Measurements from ENCODE around the gene FUT8. TPM values are rescaled to one million over a fixed set of nuclear protein-coding genes. Genes with fewer than 3 reads are reported as not detected.
"Not testable (repeated sequence)": the region's sequence is repeated elsewhere in the genome, so short reads cannot be mapped to it uniquely, and the experiment has no call there.

Gene FUT8
- total RNA-seq, 2 donors from 2014 or later, result 13.4 to 14.8 TPM

- intact Hi-C loops (cut with DNase I), result no loop called here
- DNase-seq, result no peak
- no peak for ATAC-seq
Observed at GRCh38 chr14:65434216-65434850, 21.8 kb downstream of the FUT8 start.

- intact Hi-C loops (cut with DNase I), result no loop called here
- ATAC-seq (no peak), DNase-seq (no peak)
Observed at GRCh38 chr14:65438266-65438933, 25.9 kb downstream of the FUT8 start.

DNA sequence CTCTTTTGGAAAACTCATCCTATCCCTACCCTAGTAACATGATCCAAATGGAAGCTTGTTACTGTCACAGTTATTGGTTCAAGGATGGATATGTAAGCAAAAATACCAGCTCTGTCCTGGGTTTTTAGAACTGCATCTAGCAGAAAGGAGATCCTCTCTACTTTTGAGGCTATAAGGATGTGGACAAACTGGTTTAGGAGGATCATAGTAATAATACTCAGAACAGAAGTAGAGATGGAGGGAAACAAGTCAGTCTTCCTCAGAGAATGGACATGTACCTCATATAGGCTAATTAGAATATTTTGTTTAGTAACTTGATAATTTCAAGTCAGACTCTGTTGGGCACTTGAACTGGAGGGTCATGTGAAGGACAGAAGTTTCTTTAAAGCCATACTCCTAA, 26.6 kb downstream of the FUT8 start:
- intact Hi-C loops (cut with DNase I), result no loop called here
- no peak for DNase-seq
- no peak for ATAC-seq

DNA sequence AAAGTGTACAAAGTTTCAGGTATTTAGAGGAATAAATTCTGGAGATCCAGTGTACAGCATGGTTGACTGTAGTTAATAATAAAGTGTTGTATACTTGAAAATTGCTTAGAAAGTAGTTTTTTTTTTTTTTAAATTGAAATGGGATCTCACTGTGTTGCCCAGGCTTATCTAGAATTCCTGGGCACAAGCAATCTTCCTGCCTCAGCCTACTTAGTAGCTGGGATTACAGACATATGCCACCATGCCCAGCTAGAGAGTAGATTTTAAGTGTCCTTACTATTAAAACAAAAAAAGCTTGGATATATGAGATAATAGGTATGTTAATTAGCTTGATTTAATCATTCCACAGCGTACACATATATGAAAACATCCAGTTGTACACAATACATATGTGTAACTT, 27.7 kb downstream of the FUT8 start:
- intact Hi-C loops (cut with DNase I), result no loop called here
- no peak for DNase-seq
- no peak for ATAC-seq

DNA sequence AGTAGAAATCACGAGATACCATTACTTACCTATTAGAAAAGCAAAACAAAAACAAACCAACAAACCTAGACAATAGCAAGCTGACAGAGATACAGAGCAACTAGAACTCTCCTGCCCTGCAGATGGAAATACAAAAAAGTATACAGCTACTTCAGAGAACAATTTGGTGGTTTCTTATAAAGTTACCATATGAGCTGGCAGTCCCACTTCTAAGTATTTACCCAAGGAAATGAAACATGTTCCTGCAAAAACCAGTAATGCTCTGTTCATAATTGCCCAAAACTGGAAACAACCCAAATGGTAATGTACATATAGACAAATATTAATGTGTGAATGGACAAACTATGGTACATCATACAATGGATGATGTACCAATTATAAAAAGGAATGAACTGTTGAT, 31.7 kb downstream of the FUT8 start:
- ATAC-seq, result no peak

GRCh38 chr14:65446159-65446558, 33.6 kb downstream of the FUT8 start:
- ATAC-seq (no peak), DNase-seq (no peak)
- intact Hi-C loops (cut with DNase I), result no loop called here

More for the DNA sequence above, 31.7 kb downstream of the FUT8 start:
- no peak for DNase-seq
- intact Hi-C loops (cut with DNase I), result no loop called here

DNA sequence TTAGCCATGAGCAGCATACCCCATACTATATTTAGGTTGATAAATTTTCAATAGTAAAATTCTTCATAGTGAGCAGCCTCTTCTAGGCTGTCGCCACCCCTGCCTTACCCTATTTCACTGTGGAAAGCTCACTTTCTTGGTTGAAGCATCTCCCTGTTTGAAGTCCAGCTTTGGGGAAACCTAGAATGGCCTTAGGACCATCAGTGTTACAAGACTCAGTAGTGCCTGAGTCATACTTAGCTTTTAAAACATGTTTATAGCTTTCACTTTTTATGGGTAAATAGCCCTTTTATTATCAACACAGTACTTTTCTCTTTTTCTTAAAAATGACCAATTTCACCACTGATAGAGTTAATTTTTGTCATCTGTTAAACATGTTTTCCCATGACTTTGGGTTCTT, 37.1 kb downstream of the FUT8 start:
- ATAC-seq, result no peak
- intact Hi-C loops (cut with DNase I), result no loop called here
- DNase-seq, result no peak

DNA sequence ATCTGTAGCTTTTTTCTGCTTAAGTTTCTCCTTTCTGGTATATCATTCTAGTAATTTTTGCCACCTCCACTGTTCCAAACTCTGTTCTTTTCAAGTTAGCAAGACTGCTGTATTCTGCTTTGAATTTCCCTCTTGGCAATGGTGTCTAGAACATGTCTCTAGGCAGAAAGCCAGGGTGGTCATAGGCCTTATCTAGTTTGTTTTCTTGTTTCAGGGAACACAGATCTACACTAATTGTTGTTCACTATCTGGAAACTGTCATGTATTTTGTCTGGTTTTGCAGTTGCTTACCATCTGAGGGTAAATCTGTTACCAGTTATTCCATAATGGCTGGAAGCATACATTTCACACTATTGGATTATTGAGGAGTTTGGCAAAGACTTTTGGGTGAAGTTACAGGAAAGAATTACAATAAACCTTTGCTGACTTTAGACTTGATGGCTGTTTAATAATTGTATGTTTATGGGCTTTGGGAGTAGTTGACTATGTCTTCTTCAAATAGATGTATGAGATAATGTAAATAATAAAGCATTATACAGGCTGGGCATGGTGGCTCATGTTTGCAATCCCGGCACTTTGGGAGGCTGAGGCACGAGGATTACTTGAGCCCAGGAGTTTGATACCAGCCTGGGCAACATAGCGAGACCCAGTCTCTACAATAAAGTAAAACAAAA, 41.4 kb downstream of the FUT8 start:
- intact Hi-C loops (cut with DNase I), result no loop called here
- no peak for DNase-seq
- no peak for ATAC-seq

GRCh38 chr14:65456247-65456646, 43.7 kb downstream of the FUT8 start:
- DNase-seq (no peak), ATAC-seq (no peak)
- intact Hi-C loops (cut with DNase I), result no loop called here

GRCh38 chr14:65461730-65462129, 49.2 kb downstream of the FUT8 start:
- intact Hi-C loops (cut with DNase I), result no loop called here
- ATAC-seq (no peak), DNase-seq (no peak)

DNA sequence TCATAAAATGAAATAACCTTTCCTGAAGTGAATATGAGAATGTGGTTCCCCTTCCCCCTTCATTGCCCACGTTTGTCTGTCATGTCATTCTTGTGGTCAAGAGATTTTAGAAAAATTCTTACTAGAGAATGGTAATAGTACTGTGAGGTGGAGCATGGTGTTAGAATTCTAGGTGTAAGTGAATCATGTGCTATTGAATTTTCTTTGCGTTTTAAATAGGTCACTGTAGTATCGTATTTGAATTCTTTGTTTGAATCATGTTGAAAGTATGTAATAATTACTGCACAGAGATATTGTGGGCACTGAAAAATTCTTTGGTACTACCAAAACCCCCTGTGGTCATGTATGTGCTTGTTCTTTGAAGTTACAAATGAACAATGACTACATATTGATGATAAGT, 49.9 kb downstream of the FUT8 start:
- DNase-seq, result no peak
- intact Hi-C loops (cut with DNase I), result no loop called here
- no peak for ATAC-seq

DNA sequence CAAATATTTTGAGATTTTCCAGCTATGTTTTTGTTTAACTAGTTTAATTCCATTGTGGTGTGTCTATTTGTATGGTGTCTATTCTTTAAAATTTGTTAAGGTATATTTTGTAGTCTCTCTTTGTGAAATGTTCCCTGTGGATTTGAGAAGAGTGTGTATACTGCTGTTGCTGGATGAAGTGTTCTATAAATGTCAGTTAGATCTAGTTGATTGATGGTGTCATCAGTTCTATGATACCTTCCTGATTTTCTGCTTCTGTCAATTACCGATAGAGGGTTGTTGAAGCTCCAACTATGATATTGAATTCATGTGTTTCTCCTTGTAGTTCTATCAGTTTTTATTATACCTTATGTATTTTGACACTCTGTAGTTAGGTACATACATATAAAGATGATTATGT, 53.1 kb downstream of the FUT8 start:
- intact Hi-C loops (cut with DNase I), result no loop called here
- ATAC-seq (no peak), DNase-seq (no peak)

DNA sequence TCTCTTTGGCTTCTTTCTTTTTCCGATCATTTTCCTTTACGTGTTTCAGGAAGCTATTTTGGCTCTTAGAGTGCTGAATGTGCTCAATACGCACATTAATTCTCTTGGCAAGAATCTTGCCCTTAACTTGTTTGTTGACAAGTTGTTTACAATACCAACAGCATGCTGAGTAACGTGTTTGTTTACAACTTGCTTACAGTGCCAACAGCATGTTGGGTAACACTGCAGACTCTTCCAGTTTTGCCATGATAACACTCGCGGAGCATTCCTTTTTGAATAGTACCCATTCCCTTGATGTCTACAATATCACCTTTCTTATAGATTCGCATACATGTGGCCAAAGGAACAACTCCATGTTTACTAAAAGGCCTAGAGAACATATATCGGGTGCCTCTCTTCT, 55.4 kb downstream of the FUT8 start:
- ATAC-seq; DNase-seq; intact Hi-C loops (cut with DNase I): not testable (repeated sequence)

GRCh38 chr14:65469903-65470302, 57.4 kb downstream of the FUT8 start:
- DNase-seq, result no peak
- no peak for ATAC-seq
- intact Hi-C loops (cut with DNase I), result no loop called here

DNA sequence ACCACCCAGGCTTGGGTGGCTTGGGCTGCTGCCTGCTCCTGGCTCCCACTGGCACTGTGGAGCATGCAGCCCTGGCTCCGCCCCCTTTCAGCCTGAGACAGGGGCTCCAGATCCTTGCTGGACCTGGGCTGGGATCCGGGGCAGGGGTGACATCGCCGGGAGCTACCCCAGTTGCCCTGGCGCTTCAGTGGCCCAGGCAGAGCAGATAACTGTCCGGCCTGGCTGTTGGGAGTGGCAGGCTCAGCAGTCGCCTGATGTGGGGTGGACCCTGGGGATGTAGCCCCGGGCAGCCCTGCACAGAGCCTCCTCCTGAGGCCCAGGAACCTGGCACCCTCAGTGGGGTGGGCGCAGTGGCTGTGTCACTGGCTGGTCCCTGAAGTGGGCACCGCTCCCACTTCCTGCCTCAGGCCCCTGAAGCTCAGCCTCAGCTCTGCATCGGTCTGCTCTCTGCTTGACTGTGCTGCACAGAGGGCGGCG, 57.9 kb downstream of the FUT8 start:
- intact Hi-C loops (cut with DNase I), result no loop called here
- DNase-seq (no peak), ATAC-seq (peak in 1 of 2 donors; percentile 23)

DNA sequence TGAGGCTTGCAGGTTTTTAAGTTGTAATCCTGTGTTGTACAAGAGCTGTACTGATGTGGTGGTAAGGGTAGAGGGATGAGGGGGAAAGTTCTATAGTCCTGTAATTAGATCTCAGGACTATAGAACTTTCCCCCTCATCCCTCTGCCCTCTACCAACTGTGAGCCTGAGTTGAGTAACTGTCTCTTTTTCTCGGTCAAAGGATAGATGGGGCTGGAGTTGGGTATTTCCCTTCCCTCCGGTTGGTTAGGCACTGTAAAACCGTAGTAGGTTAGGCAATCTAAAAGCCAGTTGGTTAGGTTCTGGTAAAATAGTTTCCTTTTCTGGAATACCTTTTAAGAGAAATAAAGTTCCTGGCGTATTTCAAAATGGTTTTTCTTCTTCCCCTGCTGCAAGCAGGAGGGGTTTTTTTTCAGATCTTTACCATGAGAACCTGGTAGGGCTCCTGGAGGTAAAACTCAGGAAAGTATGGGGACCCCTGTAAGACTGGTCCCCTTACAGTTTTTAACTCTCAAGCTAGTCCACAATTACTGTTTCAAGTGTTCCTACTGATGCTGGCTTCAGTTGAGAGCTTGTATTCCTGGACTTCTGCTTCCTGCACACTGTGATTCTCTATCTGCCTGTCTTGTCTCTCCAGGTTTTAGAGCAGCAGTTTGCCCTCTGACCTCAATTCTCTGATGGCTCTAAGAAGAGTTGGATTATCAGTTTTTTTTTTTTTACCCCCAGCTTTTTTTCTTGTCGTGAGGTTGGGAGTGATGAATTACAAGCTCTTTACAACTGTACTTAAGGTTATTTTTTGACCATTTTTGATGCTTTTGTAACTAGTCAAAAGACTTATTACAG, 58.7 kb downstream of the FUT8 start:
- intact Hi-C loops (cut with DNase I), result no loop called here
- peak in 1 of 2 donors; percentile 50 for ATAC-seq

DNA sequence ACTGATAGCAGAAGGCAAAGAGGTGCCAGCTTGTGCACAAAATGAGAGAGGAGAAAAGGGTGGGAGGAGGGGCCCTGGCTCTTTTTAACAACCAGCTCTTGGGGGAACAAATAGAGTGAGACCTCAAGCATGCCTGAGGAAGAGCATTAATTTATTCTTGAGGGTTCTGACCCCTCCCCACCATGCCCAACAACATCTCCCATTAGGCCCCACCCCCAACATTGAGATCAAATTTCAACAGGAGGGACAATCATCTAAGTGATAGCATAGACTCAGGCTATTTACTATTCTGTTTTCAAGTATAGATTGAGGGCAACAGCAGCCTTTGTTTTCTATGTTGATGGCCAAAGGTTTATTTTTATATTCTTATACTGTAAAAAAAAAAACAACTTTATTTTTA, 59.7 kb downstream of the FUT8 start:
- DNase-seq (no peak), ATAC-seq (no peak)
- intact Hi-C loops (cut with DNase I), result no loop called here

More for the DNA sequence above, 58.7 kb downstream of the FUT8 start:
- no peak for DNase-seq

- intact Hi-C loops (cut with DNase I), result no loop called here
- ATAC-seq, result no peak
- DNase-seq, result no peak
Observed at GRCh38 chr14:65476273-65476941, 63.9 kb downstream of the FUT8 start.

- DNase-seq, result no peak
- intact Hi-C loops (cut with DNase I), result no loop called here
- ATAC-seq, result no peak
Observed at GRCh38 chr14:65476942-65477318, 64.4 kb downstream of the FUT8 start.

Data from left cardiac atrium (tissue), 4 donors.